WTC11 (cell line): ENCODE results near the gene CLTA. TPM values are rescaled to one million over a fixed set of nuclear protein-coding genes. Genes with fewer than 3 reads are reported as not detected.
"Not testable (repeated sequence)": the region's sequence is repeated elsewhere in the genome, so short reads cannot be mapped to it uniquely, and the experiment has no call there.

Source experiments
- ATAC-seq: fragments of 200-7000 bp; cut with Tn5 transposase; 2 replicates; pipeline ENCODE4 v1.10.0; 2021; ENCODE audit warnings: mild to moderate bottlenecking, moderate library complexity
- CTCF ChIA-PET: fragments of 300-600 bp; sonication (Branson Sonifier 250); formaldehyde crosslinking; loops from one replicate; lab custom pipeline; 2021; ENCODE audit warnings: antibody characterized with exemption; lab: Charles Lee
- POLR2A ChIA-PET: fragments of 350-600 bp; sonication (Branson Sonifier 250); formaldehyde crosslinking; loops from one replicate; lab custom pipeline; 2021; ENCODE audit warnings: antibody characterized with exemption; lab: Charles Lee
- DNase-seq: peaks from one replicate; pipeline ENCODE4 v3.0.0; 2021; ENCODE audit warnings: low spot score
- H3K27ac Mint-ChIP-seq: 2 replicates; pipeline ENCODE4 v1.8.0; 2021; ENCODE audit warnings: mixed read lengths
- H3K27me3 Mint-ChIP-seq: 2 replicates; pipeline ENCODE4 v1.8.0; 2021; ENCODE audit warnings: low read depth, mild to moderate bottlenecking, moderate library complexity, mixed read lengths
- H3K36me3 Mint-ChIP-seq: 2 replicates; pipeline ENCODE4 v1.8.0; 2021; ENCODE audit warnings: mixed read lengths
- H3K4me1 Mint-ChIP-seq: 2 replicates; pipeline ENCODE4 v1.8.0; 2022; ENCODE audit warnings: mixed read lengths
- H3K4me3 Mint-ChIP-seq: 2 replicates; pipeline ENCODE4 v1.8.0; 2021; ENCODE audit warnings: mild to moderate bottlenecking, moderate library complexity, mixed read lengths
- H3K9me3 Mint-ChIP-seq: 2 replicates; pipeline ENCODE4 v1.8.0; 2021; ENCODE audit warnings: mixed read lengths
- ATF2 ChIP-seq: sonication (generic); formaldehyde crosslinking; IDR thresholded peaks from 2 replicates; pipeline ENCODE4 v1.8.1; 2022; ENCODE audit warnings: low read depth, missing genetic modification reagents, borderline replicate concordance
- CREM ChIP-seq: sonication (generic); formaldehyde crosslinking; IDR thresholded peaks from 2 replicates; pipeline ENCODE4 v1.8.1; 2022; ENCODE audit warnings: mild to moderate bottlenecking, missing genetic modification reagents, moderate library complexity
- ELF4 ChIP-seq: sonication (generic); formaldehyde crosslinking; IDR thresholded peaks from 2 replicates; pipeline ENCODE4 v1.8.1; 2022; ENCODE audit warnings: low read depth, mild to moderate bottlenecking, moderate library complexity, missing genetic modification reagents
- ERG ChIP-seq: fragments of 250-450 bp; sonication (Bioruptor Pico); IDR thresholded peaks from 2 replicates; pipeline ENCODE4 v1.8.0; 2021; ENCODE audit warnings: mild to moderate bottlenecking
- ESRRA ChIP-seq: sonication (generic); formaldehyde crosslinking; IDR thresholded peaks from 2 replicates; pipeline ENCODE4 v1.8.1; 2022; ENCODE audit warnings: mild to moderate bottlenecking, missing genetic modification reagents, borderline replicate concordance
- MYBL2 ChIP-seq: sonication (generic); formaldehyde crosslinking; IDR thresholded peaks from 2 replicates; pipeline ENCODE4 v1.8.1; 2023; ENCODE audit warnings: mild to moderate bottlenecking, moderate library complexity, missing genetic modification reagents
- NR1H2 ChIP-seq: sonication (generic); formaldehyde crosslinking; IDR thresholded peaks from 2 replicates; pipeline ENCODE4 v1.9.0; 2021; ENCODE audit warnings: mild to moderate bottlenecking, moderate library complexity, missing genetic modification reagents
- SMAD3 ChIP-seq: sonication (generic); formaldehyde crosslinking; IDR thresholded peaks from 2 replicates; pipeline ENCODE4 v1.8.0; 2022; ENCODE audit warnings: missing genetic modification reagents, mild to moderate bottlenecking, borderline replicate concordance
- TCF7 ChIP-seq: sonication (generic); formaldehyde crosslinking; IDR thresholded peaks from 2 replicates; pipeline ENCODE4 v1.8.0; 2022; ENCODE audit warnings: mild to moderate bottlenecking, low read depth, missing genetic modification reagents, moderate library complexity
- ZNF281 ChIP-seq: sonication (generic); formaldehyde crosslinking; IDR thresholded peaks from 2 replicates; pipeline ENCODE4 v1.8.0; 2023; ENCODE audit warnings: mild to moderate bottlenecking, missing genetic modification reagents
- total RNA-seq: library from RNA; stranded (reverse); gene quantifications from 3 replicates; pipeline ENCODE4 v1.2.3, GENCODE V29; 2021

Gene CLTA
- total RNA-seq, 1 experiment from 2014 or later: 213 TPM

- no peak for TF ChIP-seq TCF7 (CRISPR knock-in tag)
These were observed 31.8 kb upstream of the CLTA start (continued) for GRCh38 chr9:36158917-36159316.

- H3K27me3 Mint-ChIP-seq, POLR2A ChIA-PET, ATAC-seq, DNase-seq, H3K27ac Mint-ChIP-seq, H3K4me3 Mint-ChIP-seq: not testable (repeated sequence)
- peaks cover 16% of the 10 kb centered on the region for H3K36me3 Mint-ChIP-seq
- CTCF ChIA-PET: interaction anchor here (1.0 kb wide), 1 partner anchor 57 kb away, joined by 3 read pairs; no protein-coding TSS in a partner anchor
- peaks cover 38% of the 10 kb centered on the region for H3K4me1 Mint-ChIP-seq
- peaks cover 13% of the 10 kb centered on the region for H3K9me3 Mint-ChIP-seq
These were observed 31.2 kb upstream of the CLTA start for GRCh38 chr9:36159509-36159908.

- H3K27ac Mint-ChIP-seq: peak overlapping the region; percentile 2; the same call in 1 of the 2 replicates
- DNase-seq, POLR2A ChIA-PET, CTCF ChIA-PET, ATAC-seq, H3K4me3 Mint-ChIP-seq, H3K27me3 Mint-ChIP-seq: not testable (repeated sequence)
- peaks cover 13% of the 10 kb centered on the region for H3K36me3 Mint-ChIP-seq
- H3K4me1 Mint-ChIP-seq: peaks cover 41% of the 10 kb centered on the region
- H3K9me3 Mint-ChIP-seq: peaks cover 13% of the 10 kb centered on the region
These were observed 30.6 kb upstream of the CLTA start for GRCh38 chr9:36160126-36160525.

GRCh38 chr9:36161187-36161586 lies 29.5 kb upstream of the CLTA start:
- H3K9me3 Mint-ChIP-seq: peaks cover 13% of the 10 kb centered on the region
- TF ChIP-seq SMAD3 (CRISPR knock-in tag) (no peak), MYBL2 (CRISPR knock-in tag) (no peak), ATF2 (CRISPR knock-in tag) (no peak), ELF4 (no peak), CREM (CRISPR knock-in tag) (no peak), ERG (CRISPR knock-in tag) (no peak), ESRRA (CRISPR knock-in tag) (no peak), NR1H2 (CRISPR knock-in tag) (no peak)
- no peak for ATAC-seq
- peak overlapping the region; percentile 60; the same call in 1 of the 2 replicates for H3K27ac Mint-ChIP-seq
- H3K4me1 Mint-ChIP-seq: peaks cover 49% of the 10 kb centered on the region
- ChIA-PET CTCF (no interaction called here), POLR2A (interaction anchor here (0.7 kb wide), 2 partner anchors 154 to 433 kb away, joined by 3 to 4 read pairs; no protein-coding TSS in a partner anchor)
- H3K4me3 Mint-ChIP-seq: no peak overlapping the region
- DNase-seq: no peak
- H3K36me3 Mint-ChIP-seq: peaks cover 13% of the 10 kb centered on the region
- 0 out of 2 replicates have a peak, but pooled peaks cover 5% of the 10 kb centered on the region for H3K27me3 Mint-ChIP-seq

GRCh38 chr9:36162211-36162738 lies 28.4 kb upstream of the CLTA start:
- H3K36me3 Mint-ChIP-seq: peaks cover 9% of the 10 kb centered on the region
- ATAC-seq (no peak), DNase-seq (no peak)
- peak overlapping the region; percentile 19; the same call in 1 of the 2 replicates for H3K4me3 Mint-ChIP-seq
- H3K27me3 Mint-ChIP-seq: peaks cover 7% of the 10 kb centered on the region; the same call in 1 of the 2 replicates
- ChIA-PET POLR2A (interaction anchor here (1.6 to 2.0 kb wide), 2 partner anchors 11 to 26 kb away, joined by 7 to 8 read pairs; partner anchors contain the start of gene GLIPR2), CTCF (interaction anchor here (0.7 to 5.3 kb wide), 6 partner anchors 14 to 370 kb away, joined by 3 to 131 read pairs (median 6); partner anchors contain the start of genes CLTA and GLIPR2)
- peaks cover 9% of the 10 kb centered on the region; the same call in 1 of the 2 replicates for H3K9me3 Mint-ChIP-seq
- H3K4me1 Mint-ChIP-seq: peaks cover 49% of the 10 kb centered on the region
- TF ChIP-seq ZNF281 (CRISPR knock-in tag): no peak
- peak overlapping the region; percentile 99 for H3K27ac Mint-ChIP-seq
